Myocyte (in vitro differentiated cells): ENCODE measurements around the gene ASPDH. TPM values are rescaled to one million over a fixed set of nuclear protein-coding genes. Genes with fewer than 3 reads are reported as not detected.
"Not testable (repeated sequence)": the region's sequence is repeated elsewhere in the genome, so short reads cannot be mapped to it uniquely, and the experiment has no call there.

Experiments used
- DNase-seq: peaks from one replicate; pipeline ENCODE4 v3.0.0-alpha.2; 2012; ENCODE audit warnings: low read depth
- total RNA-seq: library from RNA; depleted of rRNA; stranded (reverse); fragments of >200 nt; gene quantifications from 2 replicates; pipeline ENCODE4 v1.2.3, GENCODE V29; 2014

Gene ASPDH
- total RNA-seq, 1 donor from 2014 or later: not detected

GRCh38 chr19:50480281-50481111 lies 33.2 kb downstream of the ASPDH start:
- DNase-seq: no peak

DNA sequence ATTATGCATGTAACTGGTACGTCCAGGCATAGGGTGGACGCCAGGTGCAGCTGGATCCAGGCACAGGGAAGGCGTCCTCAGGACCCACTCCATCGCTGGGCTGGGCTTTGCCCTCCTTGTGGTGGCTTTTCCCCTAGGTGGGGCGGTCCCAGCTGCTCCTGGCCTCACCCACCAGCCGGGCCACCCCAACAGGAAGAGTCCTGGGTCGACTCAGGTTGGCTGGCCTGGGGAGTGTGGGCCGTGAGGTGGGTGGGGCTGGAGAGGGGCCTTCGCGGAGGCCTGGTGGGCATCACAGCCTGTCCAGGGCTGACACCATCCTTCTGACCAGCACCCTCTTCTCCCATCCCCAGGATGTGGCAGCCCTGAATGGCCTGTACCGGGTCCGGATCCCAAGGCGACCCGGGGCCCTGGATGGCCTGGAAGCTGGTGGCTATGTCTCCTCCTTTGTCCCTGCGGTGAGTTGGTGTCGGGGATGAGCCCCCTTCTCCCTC lies 33.9 kb downstream of the ASPDH start:
- DNase-seq: no peak

- DNase-seq: no peak
Measured at GRCh38 chr19:50478901-50479715, 34.6 kb downstream of the ASPDH start.

GRCh38 chr19:50477751-50478515 lies 35.8 kb downstream of the ASPDH start:
- DNase-seq: no peak

DNA sequence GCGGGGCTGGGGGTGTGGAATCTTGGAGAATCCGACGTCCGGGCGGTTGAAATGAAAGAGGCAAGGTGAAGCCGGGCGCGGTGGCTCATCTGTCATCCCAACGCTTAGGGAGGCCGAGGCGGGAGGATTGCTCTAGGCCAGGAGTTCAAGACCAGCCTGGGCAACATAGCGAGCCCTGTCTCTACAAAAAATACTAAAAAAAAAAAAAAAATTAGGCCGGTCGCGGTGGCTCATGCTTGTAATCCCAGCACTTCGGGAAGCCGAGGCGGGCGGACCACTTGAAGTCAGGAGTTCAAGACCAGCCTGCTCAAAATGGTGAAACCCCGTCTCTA lies 36.8 kb downstream of the ASPDH start:
- no peak for DNase-seq

GRCh38 chr19:50476224-50476906 lies 37.3 kb downstream of the ASPDH start, which contains the start of the genes EMC10 and GARIN5A:
Gene EMC10 (plus strand): TSS chr19:50476507. CDS start chr19:50476545, 38 bp downstream.
Gene GARIN5A (minus strand): TSS chr19:50476848. CDS start chr19:50476388, 460 bp downstream.
- peak; percentile 90 for DNase-seq

- DNase-seq: no peak
Measured at GRCh38 chr19:50475736-50476223, 37.9 kb downstream of the ASPDH start.

DNA sequence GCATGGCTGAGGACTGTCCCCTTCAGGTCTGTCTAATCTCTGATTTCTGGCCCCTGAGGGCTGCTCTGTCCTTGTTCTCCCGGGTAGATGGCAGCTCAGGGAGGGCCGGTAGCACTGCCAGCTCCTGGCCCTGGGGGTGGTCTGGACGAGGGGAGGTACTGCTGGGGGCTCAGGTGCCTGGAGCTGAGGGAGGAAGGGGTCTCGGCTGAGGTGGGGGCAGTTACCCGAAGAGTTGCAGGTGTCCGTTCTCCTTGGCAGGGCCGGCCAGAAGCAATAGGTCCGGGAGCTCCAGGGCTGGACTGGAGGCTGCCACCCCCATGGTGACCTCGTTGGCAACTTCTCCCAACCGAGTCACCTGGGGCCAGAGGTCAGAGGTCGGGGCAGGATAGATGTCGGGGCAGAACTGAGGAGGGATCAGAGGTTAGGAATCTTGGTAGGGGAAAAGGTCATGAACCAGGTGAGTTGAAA lies 38.6 kb downstream of the ASPDH start:
- no peak for DNase-seq

GRCh38 chr19:50473336-50473735 lies 40.4 kb downstream of the ASPDH start:
- DNase-seq: not testable (repeated sequence)

- DNase-seq: no peak
Measured at GRCh38 chr19:50468818-50469217, 44.9 kb downstream of the ASPDH start.

- no peak for DNase-seq
Measured at GRCh38 chr19:50467566-50467965, 46.1 kb downstream of the ASPDH start.

- DNase-seq: no peak
Measured at GRCh38 chr19:50466706-50467039, 47.0 kb downstream of the ASPDH start.

GRCh38 chr19:50465986-50466705 lies 47.6 kb downstream of the ASPDH start:
- DNase-seq: peak; percentile 97

DNA sequence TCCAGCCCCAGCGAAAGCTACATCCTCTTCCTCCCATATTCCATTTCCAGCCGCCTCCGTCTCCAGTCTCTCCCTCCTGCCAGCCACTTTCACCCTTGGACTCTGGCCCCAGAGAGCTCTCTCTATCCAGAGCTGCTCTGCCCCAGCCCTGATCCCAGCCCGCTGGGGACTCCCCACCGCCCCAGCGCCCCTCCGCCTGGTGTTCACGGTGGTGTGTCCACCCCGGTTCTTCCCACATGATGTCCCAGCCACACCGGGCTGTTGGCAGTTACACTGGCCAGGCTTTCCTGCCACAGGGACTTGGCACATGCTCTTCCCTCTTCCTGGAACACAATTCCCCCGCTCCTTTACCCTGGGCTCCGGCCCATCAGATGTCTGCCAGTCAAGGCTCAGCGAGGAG lies 48.7 kb downstream of the ASPDH start:
- no peak for DNase-seq

GRCh38 chr19:50464348-50464747 lies 49.4 kb downstream of the ASPDH start:
- no peak for DNase-seq

- no peak for DNase-seq
Measured at GRCh38 chr19:50462970-50463369, 50.7 kb downstream of the ASPDH start.
